Osteocyte (in vitro differentiated cells): ENCODE results near the gene AIG1. TPM values are rescaled to one million over a fixed set of nuclear protein-coding genes. Genes with fewer than 3 reads are reported as not detected.
A peak's percentile ranks its signal among the peaks of the same experiment; 100 is the strongest.

Source experiments
- DNase-seq: peaks from one replicate; pipeline ENCODE4 v3.0.0; 2021; ENCODE audit warnings: mixed read lengths; ENCODE audit not compliant: unreplicated experiment; ENCODE audit errors: extremely low spot score
- H3K27ac Mint-ChIP-seq: one replicate; pipeline ENCODE4 v1.8.0; 2021; ENCODE audit warnings: mild to moderate bottlenecking, mixed read lengths; ENCODE audit not compliant: unreplicated experiment
- H3K27me3 Mint-ChIP-seq: one replicate; pipeline ENCODE4 v1.8.0; 2021; ENCODE audit warnings: mixed read lengths; ENCODE audit not compliant: unreplicated experiment
- H3K36me3 Mint-ChIP-seq: one replicate; pipeline ENCODE4 v1.8.0; 2021; ENCODE audit warnings: mixed read lengths; ENCODE audit not compliant: unreplicated experiment
- H3K4me1 Mint-ChIP-seq: one replicate; pipeline ENCODE4 v1.8.0; 2021; ENCODE audit warnings: mixed read lengths; ENCODE audit not compliant: unreplicated experiment
- H3K4me3 Mint-ChIP-seq: one replicate; pipeline ENCODE4 v1.8.0; 2021; ENCODE audit warnings: mild to moderate bottlenecking, moderate library complexity, mixed read lengths; ENCODE audit not compliant: unreplicated experiment
- H3K9me3 Mint-ChIP-seq: one replicate; pipeline ENCODE4 v1.8.0; 2021; ENCODE audit warnings: mixed read lengths; ENCODE audit not compliant: unreplicated experiment
- CTCF ChIP-seq: fragments of 200-600 bp; sonication (generic); IDR thresholded peaks from 2 replicates; pipeline ENCODE4 v1.5.0; 2021; ENCODE audit warnings: antibody characterized with exemption, mild to moderate bottlenecking, moderate library complexity
- total RNA-seq: library from RNA; stranded (reverse); gene quantifications from 2 replicates; pipeline ENCODE4 v1.2.1, GENCODE V29; 2021

AIG1 gene
- total RNA-seq, 1 donor from 2014 or later = 40.5 TPM

- TF ChIP-seq CTCF = no peak
- Mint-ChIP-seq H3K27ac (no peak overlapping the region), H3K9me3 (no peaks in the 10 kb centered on the region), H3K4me3 (no peak overlapping the region), H3K27me3 (no peaks in the 10 kb centered on the region), H3K36me3 (peaks cover 3% of the 10 kb centered on the region), H3K4me1 (no peaks in the 10 kb centered on the region)
- no peak for DNase-seq
Measured at GRCh38 chr6:143098054-143098671, 37.5 kb downstream of the AIG1 start.

- no peaks in the 10 kb centered on the region for H3K9me3 Mint-ChIP-seq
- no peak for TF ChIP-seq CTCF
- no peaks in the 10 kb centered on the region for H3K4me1 Mint-ChIP-seq
- no peak overlapping the region for H3K27ac Mint-ChIP-seq
- no peaks in the 10 kb centered on the region for H3K36me3 Mint-ChIP-seq
- H3K4me3 Mint-ChIP-seq = no peak overlapping the region
- H3K27me3 Mint-ChIP-seq = no peaks in the 10 kb centered on the region
- DNase-seq = no peak
Measured at GRCh38 chr6:143099647-143100046, 39.0 kb downstream of the AIG1 start.

- Mint-ChIP-seq H3K4me1 (no peaks in the 10 kb centered on the region), H3K27ac (no peak overlapping the region), H3K4me3 (no peak overlapping the region), H3K9me3 (no peaks in the 10 kb centered on the region), H3K27me3 (no peaks in the 10 kb centered on the region), H3K36me3 (no peaks in the 10 kb centered on the region)
- no peak for TF ChIP-seq CTCF
- no peak for DNase-seq
Measured at GRCh38 chr6:143100429-143100828, 39.7 kb downstream of the AIG1 start.

- Mint-ChIP-seq H3K27me3 (no peaks in the 10 kb centered on the region), H3K4me3 (no peak overlapping the region), H3K27ac (no peak overlapping the region), H3K9me3 (no peaks in the 10 kb centered on the region), H3K4me1 (peaks cover 20% of the 10 kb centered on the region), H3K36me3 (no peaks in the 10 kb centered on the region)
- no peak for DNase-seq
- no peak for TF ChIP-seq CTCF
Measured at GRCh38 chr6:143103916-143104315, 43.2 kb downstream of the AIG1 start.

- Mint-ChIP-seq H3K4me3 (no peak overlapping the region), H3K27me3 (no peaks in the 10 kb centered on the region), H3K36me3 (no peaks in the 10 kb centered on the region), H3K27ac (peak overlapping the region; percentile 65), H3K4me1 (peaks cover 51% of the 10 kb centered on the region), H3K9me3 (no peaks in the 10 kb centered on the region)
- no peak for TF ChIP-seq CTCF
- no peak for DNase-seq
Measured at GRCh38 chr6:143107440-143107839, 46.8 kb downstream of the AIG1 start.
